AG09309 (cell line): ENCODE data around the gene ASZ1.

Experiments
- DNase-seq: peaks from one replicate; pipeline ENCODE4 v3.0.0-alpha.2; 2010; ENCODE audit warnings: low read depth
- H3K4me3 ChIP-seq: 2 replicates; pipeline ENCODE4 v1.5.1; 2011; ENCODE audit warnings: mild to moderate bottlenecking, low read depth, low read length, moderate library complexity; ENCODE audit not compliant: control insufficient read depth
- CTCF ChIP-seq: IDR thresholded peaks from 2 replicates; pipeline ENCODE4 v1.5.1; 2011; ENCODE audit warnings: mild to moderate bottlenecking, low read depth, low read length, inconsistent platforms; ENCODE audit not compliant: insufficient read depth, control insufficient read depth; ENCODE audit errors: missing control alignments

The ASZ1 gene

GRCh38 chr7:117320523-117320922, 106.8 kb downstream of the ASZ1 start:
- no peak for DNase-seq
- TF ChIP-seq CTCF: no peak
- no peak overlapping the region for H3K4me3 ChIP-seq

- TF ChIP-seq CTCF: no peak
- no peak for DNase-seq
- H3K4me3 ChIP-seq: no peak overlapping the region
Measured at GRCh38 chr7:117319181-117319580, 108.1 kb downstream of the ASZ1 start.

GRCh38 chr7:117313582-117313981, 113.7 kb downstream of the ASZ1 start:
- DNase-seq: no peak
- TF ChIP-seq CTCF: no peak
- no peak overlapping the region for H3K4me3 ChIP-seq
